Ovary (tissue), 9 donors: Measurements from ENCODE around the gene RBM33. TPM values are rescaled to one million over a fixed set of nuclear protein-coding genes. Genes with fewer than 3 reads are reported as not detected.

Experiments
- DNase-seq, 5 donors: peaks; one replicate each; pipeline ENCODE4 v3.0.0-alpha.2; 2019 to 2020
- H3K27ac ChIP-seq, 2 donors: fragments of 200-600 bp; one replicate each; pipeline versions ENCODE4 v1.5.1 to v1.8.0; 2019 to 2022
- H3K27me3 ChIP-seq: fragments of 200-600 bp; one replicate; pipeline ENCODE4 v1.8.0; 2022
- H3K36me3 ChIP-seq: fragments of 200-600 bp; sonication (generic); one replicate; pipeline ENCODE4 v1.5.1; 2019
- H3K4me1 ChIP-seq: one replicate; pipeline ENCODE4 v1.8.1; 2013; ENCODE audit warnings: mild to moderate bottlenecking, moderate library complexity; ENCODE audit not compliant: insufficient read depth
- H3K4me3 ChIP-seq: fragments of 200-600 bp; sonication (generic); one replicate; pipeline ENCODE4 v1.5.1; 2017
- H3K9me3 ChIP-seq, 2 donors: fragments of 200-600 bp in 1 of 2; sonication (generic) in 1 of 2; one replicate each; pipeline versions ENCODE4 v1.5.1 to v1.8.1; 2013 to 2019; ENCODE audit warnings: mild to moderate bottlenecking in 1 of 2, moderate library complexity in 1 of 2
- EP300 ChIP-seq: sonication (generic); formaldehyde crosslinking; IDR thresholded peaks from one replicate; pipeline ENCODE4 v1.6.1; 2017; ENCODE audit warnings: antibody characterized with exemption
- POLR2A ChIP-seq: fragments of 450-650 bp; IDR thresholded peaks from one replicate; pipeline ENCODE4 v1.6.1; 2017; ENCODE audit warnings: antibody characterized with exemption, mild to moderate bottlenecking, moderate library complexity
- WGBS, 3 donors: extraction: QIAGEN DNeasy Blood & Tissue Kit in 1 of 3; methylation state at CpG; one replicate each; pipeline versions ENCODE4 v1.1.5 to v1.1.7; 2013 to 2017; 5-methylcytosine and 5-hydroxymethylcytosine counted together
- intact Hi-C, 4 donors: fragments of 100-400 bp; cut with DNase I; formaldehyde crosslinking; loops; one replicate each; pipeline versions ENCODE4 v1.11.0 to v1.15.1; 2022 to 2023
- polyA plus RNA-seq, 2 donors: library from polyadenylated mRNA; stranded (reverse); fragments of 200-250 nt in 1 of 2; fragments of 350-450 nt in 1 of 2; fragmentation: Illumina TruSeq in 1 of 2; extraction: RNeasy Lipid Tissue Mini Kit (QIAGEN cat#74804) in 1 of 2; gene quantifications; one replicate each; pipeline ENCODE4 v1.2.3, GENCODE V29; 2013 to 2014
- total RNA-seq, 7 donors: library from RNA; depleted of rRNA in 2 of 7; stranded (reverse); fragments of >200 nt in 2 of 7; fragmentation: NEBNext Ultra II Directional in 3 of 7; extraction: Animal tissue kit (Norgen Biotek cat#: 25700) in 3 of 7; gene quantifications; one replicate each; pipeline versions ENCODE4 v1.1.0 to v1.2.4, GENCODE V29; 2016 to 2023
- TF ChIP-seq, protein P1 (sequence below), 3 donors: fragments of 450-650 bp in 2 of 3; fragments of 200-600 bp in 1 of 3; IDR thresholded peaks; one replicate each; pipeline versions ENCODE4 v1.5.1 to v1.8.0; 2016 to 2022; ENCODE audit warnings: antibody characterized with exemption in 3 of 3, mild to moderate bottlenecking in 1 of 3
- donor health status: DM: no; HTN: no; CAD: no; lungs with moderate emphysema.
- donor health status: DM: no; HTN: no; CAD: no.
- donor health status: Bipolar disorder and iron deficiency.
- donor health status: DM: yes; HTN: yes; CAD: no.
- donor health status: DM: no; HTN: no; CAD: no.
- donor health status: DM: yes; HTN: yes; CAD: no.

RBM33 gene
- total and polyA plus RNA-seq, 9 donors, result 19.8 to 62.0 (median 49.3) TPM

DNA sequence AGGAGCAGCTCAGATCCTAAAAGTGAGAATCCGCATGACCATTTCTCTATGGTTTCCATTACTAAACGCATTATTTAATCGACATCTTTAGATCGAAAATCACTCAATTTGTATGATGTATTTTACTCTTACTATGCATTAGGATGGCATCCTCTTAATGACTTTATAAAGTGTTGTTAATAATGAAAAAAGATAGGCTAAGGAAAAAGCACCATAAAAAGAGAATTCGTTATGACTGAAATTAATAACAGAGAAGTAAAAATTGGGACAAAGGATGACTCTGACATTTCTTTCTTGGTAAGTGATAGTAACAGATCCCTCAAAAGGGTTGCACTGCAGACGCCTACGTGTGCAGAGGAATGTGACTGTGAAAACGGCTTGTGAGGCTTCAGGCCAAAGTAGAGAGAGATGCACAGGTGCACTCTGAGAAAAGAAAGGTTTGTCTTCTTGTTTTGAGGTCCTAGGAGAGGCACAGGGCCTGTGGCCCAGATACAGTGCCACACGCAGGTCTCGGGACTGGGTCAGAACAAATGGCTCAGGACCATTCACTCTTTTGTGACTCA is 23.0 kb upstream of the RBM33 start:
- Histone ChIP-seq H3K36me3 (no peaks in the 10 kb centered on the region), H3K27ac (no peak overlapping the region), H3K27me3 (no peaks in the 10 kb centered on the region), H3K4me1 (no peaks in the 10 kb centered on the region), H3K4me3 (no peak overlapping the region), H3K9me3 (no peaks in the 10 kb centered on the region)
- 79 to 82% (median 81%) methylated on average over 10 of the region's 10 CpGs for WGBS, 3 donors
- intact Hi-C loops, result no loop called here
- no peak for TF ChIP-seq POLR2A
- TF ChIP-seq, protein P1, sequence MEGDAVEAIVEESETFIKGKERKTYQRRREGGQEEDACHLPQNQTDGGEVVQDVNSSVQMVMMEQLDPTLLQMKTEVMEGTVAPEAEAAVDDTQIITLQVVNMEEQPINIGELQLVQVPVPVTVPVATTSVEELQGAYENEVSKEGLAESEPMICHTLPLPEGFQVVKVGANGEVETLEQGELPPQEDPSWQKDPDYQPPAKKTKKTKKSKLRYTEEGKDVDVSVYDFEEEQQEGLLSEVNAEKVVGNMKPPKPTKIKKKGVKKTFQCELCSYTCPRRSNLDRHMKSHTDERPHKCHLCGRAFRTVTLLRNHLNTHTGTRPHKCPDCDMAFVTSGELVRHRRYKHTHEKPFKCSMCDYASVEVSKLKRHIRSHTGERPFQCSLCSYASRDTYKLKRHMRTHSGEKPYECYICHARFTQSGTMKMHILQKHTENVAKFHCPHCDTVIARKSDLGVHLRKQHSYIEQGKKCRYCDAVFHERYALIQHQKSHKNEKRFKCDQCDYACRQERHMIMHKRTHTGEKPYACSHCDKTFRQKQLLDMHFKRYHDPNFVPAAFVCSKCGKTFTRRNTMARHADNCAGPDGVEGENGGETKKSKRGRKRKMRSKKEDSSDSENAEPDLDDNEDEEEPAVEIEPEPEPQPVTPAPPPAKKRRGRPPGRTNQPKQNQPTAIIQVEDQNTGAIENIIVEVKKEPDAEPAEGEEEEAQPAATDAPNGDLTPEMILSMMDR (IDR thresholded peaks at IDR 0.05), result no peak
- no peak for TF ChIP-seq EP300
- no peak for DNase-seq

DNA sequence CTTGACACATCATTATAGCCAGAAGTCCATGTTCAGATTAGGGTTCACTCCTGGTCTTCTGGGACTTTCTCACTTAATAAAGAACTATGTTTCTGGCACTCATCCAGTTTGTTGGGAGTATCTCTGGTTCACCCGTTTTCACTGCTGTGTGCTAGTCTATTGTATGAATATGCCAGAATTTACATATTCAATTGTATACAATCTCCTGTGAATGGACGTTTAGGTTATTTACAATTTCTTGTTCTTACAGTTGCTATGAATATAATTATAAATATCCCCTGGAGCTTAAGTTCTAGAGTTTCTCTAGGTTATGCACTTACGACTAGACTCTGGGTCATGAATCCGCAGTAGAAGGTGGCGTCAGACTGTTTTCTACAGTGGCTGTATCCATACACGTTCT is 20.0 kb upstream of the RBM33 start:
- Histone ChIP-seq H3K9me3 (no peaks in the 10 kb centered on the region), H3K36me3 (no peaks in the 10 kb centered on the region), H3K27me3 (no peaks in the 10 kb centered on the region), H3K4me1 (no peaks in the 10 kb centered on the region), H3K4me3 (no peak overlapping the region), H3K27ac (no peak overlapping the region)
- no peak for DNase-seq
- TF ChIP-seq, protein P1 (IDR thresholded peaks at IDR 0.05), result no peak
- no peak for TF ChIP-seq POLR2A
- TF ChIP-seq EP300, result no peak
- intact Hi-C loops, result no loop called here
- 74 to 77% (median 75%) methylated on average over 6 of the region's 6 CpGs for WGBS, 3 donors

DNA sequence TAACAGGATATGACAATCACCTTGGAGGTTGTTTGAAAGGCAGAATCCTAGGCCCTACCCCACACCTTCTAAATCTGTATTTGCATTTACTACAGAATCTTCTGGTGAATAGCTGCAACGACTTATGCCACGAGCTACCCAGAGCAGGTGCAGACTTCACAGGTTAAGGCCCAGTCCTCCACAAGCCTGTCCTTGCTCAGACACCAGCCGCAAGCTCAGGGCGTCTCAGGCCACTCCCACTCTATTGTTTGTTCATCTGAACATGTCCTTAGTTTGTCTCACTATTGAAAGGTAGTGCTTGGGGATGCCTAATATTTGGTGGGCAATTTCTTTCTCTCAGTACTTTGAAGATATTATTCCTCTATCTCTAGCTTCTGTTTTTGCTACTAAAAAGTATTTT is 18.9 kb upstream of the RBM33 start:
- Histone ChIP-seq H3K27me3 (no peaks in the 10 kb centered on the region), H3K4me3 (no peak overlapping the region), H3K27ac (no peak overlapping the region), H3K9me3 (no peaks in the 10 kb centered on the region), H3K36me3 (no peaks in the 10 kb centered on the region), H3K4me1 (no peaks in the 10 kb centered on the region)
- 81 to 88% (median 86%) methylated on average over 4 of the region's 4 CpGs for WGBS, 3 donors
- no peak for DNase-seq
- intact Hi-C loops, result no loop called here
- TF ChIP-seq POLR2A (no peak), EP300 (no peak)
- TF ChIP-seq, protein P1 (IDR thresholded peaks at IDR 0.05), result no peak

DNA sequence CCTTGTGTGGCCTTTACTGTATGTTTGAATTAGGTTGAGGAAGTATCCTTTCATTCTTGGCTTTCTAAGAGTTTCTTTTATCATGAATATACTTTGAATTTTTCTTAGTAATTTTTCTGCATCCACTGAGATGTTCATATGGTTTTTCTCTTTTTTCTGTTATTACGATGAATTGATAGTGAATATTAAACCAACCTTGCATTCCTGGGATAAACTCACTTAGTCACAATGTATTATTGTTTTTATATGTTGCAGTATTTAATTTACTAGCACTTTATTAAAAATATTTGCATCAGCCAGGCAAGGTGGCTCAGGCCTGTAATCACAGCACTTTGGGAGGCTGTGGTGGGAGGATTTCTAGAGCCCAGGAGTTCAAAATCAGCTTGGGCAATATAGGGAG is 15.3 kb upstream of the RBM33 start:
- Histone ChIP-seq H3K4me1 (no peaks in the 10 kb centered on the region), H3K27me3 (no peaks in the 10 kb centered on the region), H3K27ac (no peak overlapping the region), H3K36me3 (no peaks in the 10 kb centered on the region), H3K9me3 (no peaks in the 10 kb centered on the region), H3K4me3 (no peak overlapping the region)
- TF ChIP-seq EP300 (no peak), POLR2A (no peak)
- TF ChIP-seq, protein P1 (IDR thresholded peaks at IDR 0.05), result no peak
- 96 to 98% (median 97%) methylated on average over 1 of the region's 1 CpG for WGBS, 3 donors
- no peak for DNase-seq
- intact Hi-C loops, result no loop called here
